ENCODE results near the gene ZSCAN5A. TPM values are rescaled to one million over a fixed set of nuclear protein-coding genes. Genes with fewer than 3 reads are reported as not detected.
"Not testable (repeated sequence)": the region's sequence is repeated elsewhere in the genome, so short reads cannot be mapped to it uniquely, and the experiment has no call there.

ZSCAN5A gene
- polyA plus RNA-seq, 1 of the 3 experiments (the other 2 are of a cell fraction), result 6.8 TPM

DNA sequence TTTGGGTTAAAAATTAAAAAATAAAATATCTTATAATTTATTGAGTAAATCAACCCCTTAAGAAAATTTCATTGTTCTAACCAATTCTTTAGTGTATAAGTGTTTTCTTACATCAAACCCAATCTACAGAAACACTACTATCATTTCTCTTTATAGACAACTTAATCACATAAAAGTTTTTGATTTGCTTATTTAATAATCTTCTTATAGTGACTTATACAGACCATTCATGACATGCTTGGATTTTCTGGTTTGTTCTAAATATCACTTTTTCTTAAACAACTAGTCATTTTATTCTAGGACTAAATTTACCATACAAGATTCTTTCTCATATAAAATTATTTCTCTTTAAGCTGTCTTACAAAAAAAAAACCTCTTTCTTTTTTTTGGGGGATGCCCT is 27.3 kb upstream of the ZSCAN5A start:
- Histone ChIP-seq H3K79me2 (ENCODE audit: insufficient read depth) (no peaks in the 10 kb centered on the region), H3K27me3 (ENCODE audit: insufficient read depth) (no peaks in the 10 kb centered on the region), H4K20me1 (ENCODE audit: insufficient read depth) (no peaks in the 10 kb centered on the region), H3K9me3 (no peaks in the 10 kb centered on the region), H3K4me3 (ENCODE audit: low read depth in 2 of 2, low read length in 1 of 2) (no peak overlapping the region), H3K4me2 (no peak overlapping the region), H3K9me2 (no peaks in the 10 kb centered on the region), H3K27ac (ENCODE audit: low read depth in 2 of 2, low read length in 1 of 2) (no peak overlapping the region), H3K4me1 (ENCODE audit: control insufficient read depth in 1 of 2, insufficient read depth in 2 of 2, low read depth in 1 of 2, low read length in 1 of 2) (no peaks in the 10 kb centered on the region), H3K36me3 (replicated peaks in 1 of 2; ENCODE audit: control insufficient read depth in 1 of 2, insufficient read depth in 2 of 2, low read length in 1 of 2) (no peaks in the 10 kb centered on the region), H3K9ac (no peak overlapping the region), H3F3A (replicated peaks; ENCODE audit: insufficient read depth) (no peaks in the 10 kb centered on the region), H2AFZ (ENCODE audit: low read depth) (no peak overlapping the region)
- TF ChIP-seq NFIC (IDR thresholded peaks at IDR 0.05; ENCODE audit: borderline replicate concordance) (no peak), ELF1 (IDR thresholded peaks at IDR 0.05) (no peak), RAD21 (IDR thresholded peaks at IDR 0.05; ENCODE audit: low read length) (no peak), CHD2 (IDR thresholded peaks at IDR 0.05; ENCODE audit: low read length, partially characterized antibody) (no peak), TEAD4 (IDR thresholded peaks at IDR 0.05; ENCODE audit: borderline replicate concordance, insufficient read depth) (no peak), GATA2 (CRISPR knock-in tag; IDR thresholded peaks at IDR 0.05) (no peak), MXI1 (IDR thresholded peaks at IDR 0.05; ENCODE audit: low read depth, low read length) (no peak), TAF1 (IDR thresholded peaks at IDR 0.05; ENCODE audit: borderline replicate concordance, low read depth, low read length) (no peak), MEF2A (IDR thresholded peaks at IDR 0.05; ENCODE audit: borderline replicate concordance, low read depth) (no peak), NRF1 (IDR thresholded peaks at IDR 0.05; ENCODE audit: low read depth, low read length) (no peak)
- TF ChIP-seq, protein P1, sequence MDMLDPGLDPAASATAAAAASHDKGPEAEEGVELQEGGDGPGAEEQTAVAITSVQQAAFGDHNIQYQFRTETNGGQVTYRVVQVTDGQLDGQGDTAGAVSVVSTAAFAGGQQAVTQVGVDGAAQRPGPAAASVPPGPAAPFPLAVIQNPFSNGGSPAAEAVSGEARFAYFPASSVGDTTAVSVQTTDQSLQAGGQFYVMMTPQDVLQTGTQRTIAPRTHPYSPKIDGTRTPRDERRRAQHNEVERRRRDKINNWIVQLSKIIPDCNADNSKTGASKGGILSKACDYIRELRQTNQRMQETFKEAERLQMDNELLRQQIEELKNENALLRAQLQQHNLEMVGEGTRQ (IDR thresholded peaks at IDR 0.05; ENCODE audit: borderline replicate concordance, low read depth, low read length), result no peak
- TF ChIP-seq, protein P2, sequence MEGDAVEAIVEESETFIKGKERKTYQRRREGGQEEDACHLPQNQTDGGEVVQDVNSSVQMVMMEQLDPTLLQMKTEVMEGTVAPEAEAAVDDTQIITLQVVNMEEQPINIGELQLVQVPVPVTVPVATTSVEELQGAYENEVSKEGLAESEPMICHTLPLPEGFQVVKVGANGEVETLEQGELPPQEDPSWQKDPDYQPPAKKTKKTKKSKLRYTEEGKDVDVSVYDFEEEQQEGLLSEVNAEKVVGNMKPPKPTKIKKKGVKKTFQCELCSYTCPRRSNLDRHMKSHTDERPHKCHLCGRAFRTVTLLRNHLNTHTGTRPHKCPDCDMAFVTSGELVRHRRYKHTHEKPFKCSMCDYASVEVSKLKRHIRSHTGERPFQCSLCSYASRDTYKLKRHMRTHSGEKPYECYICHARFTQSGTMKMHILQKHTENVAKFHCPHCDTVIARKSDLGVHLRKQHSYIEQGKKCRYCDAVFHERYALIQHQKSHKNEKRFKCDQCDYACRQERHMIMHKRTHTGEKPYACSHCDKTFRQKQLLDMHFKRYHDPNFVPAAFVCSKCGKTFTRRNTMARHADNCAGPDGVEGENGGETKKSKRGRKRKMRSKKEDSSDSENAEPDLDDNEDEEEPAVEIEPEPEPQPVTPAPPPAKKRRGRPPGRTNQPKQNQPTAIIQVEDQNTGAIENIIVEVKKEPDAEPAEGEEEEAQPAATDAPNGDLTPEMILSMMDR (IDR thresholded peaks at IDR 0.05), result no peak
- TF ChIP-seq, protein P3, sequence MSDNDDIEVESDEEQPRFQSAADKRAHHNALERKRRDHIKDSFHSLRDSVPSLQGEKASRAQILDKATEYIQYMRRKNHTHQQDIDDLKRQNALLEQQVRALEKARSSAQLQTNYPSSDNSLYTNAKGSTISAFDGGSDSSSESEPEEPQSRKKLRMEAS (IDR thresholded peaks at IDR 0.05; ENCODE audit: low read depth), result no peak
- TF ChIP-seq, protein P4, sequence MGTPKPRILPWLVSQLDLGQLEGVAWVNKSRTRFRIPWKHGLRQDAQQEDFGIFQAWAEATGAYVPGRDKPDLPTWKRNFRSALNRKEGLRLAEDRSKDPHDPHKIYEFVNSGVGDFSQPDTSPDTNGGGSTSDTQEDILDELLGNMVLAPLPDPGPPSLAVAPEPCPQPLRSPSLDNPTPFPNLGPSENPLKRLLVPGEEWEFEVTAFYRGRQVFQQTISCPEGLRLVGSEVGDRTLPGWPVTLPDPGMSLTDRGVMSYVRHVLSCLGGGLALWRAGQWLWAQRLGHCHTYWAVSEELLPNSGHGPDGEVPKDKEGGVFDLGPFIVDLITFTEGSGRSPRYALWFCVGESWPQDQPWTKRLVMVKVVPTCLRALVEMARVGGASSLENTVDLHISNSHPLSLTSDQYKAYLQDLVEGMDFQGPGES (IDR thresholded peaks at IDR 0.05; ENCODE audit: low read depth, low read length), result no peak
- TF ChIP-seq, protein P5, sequence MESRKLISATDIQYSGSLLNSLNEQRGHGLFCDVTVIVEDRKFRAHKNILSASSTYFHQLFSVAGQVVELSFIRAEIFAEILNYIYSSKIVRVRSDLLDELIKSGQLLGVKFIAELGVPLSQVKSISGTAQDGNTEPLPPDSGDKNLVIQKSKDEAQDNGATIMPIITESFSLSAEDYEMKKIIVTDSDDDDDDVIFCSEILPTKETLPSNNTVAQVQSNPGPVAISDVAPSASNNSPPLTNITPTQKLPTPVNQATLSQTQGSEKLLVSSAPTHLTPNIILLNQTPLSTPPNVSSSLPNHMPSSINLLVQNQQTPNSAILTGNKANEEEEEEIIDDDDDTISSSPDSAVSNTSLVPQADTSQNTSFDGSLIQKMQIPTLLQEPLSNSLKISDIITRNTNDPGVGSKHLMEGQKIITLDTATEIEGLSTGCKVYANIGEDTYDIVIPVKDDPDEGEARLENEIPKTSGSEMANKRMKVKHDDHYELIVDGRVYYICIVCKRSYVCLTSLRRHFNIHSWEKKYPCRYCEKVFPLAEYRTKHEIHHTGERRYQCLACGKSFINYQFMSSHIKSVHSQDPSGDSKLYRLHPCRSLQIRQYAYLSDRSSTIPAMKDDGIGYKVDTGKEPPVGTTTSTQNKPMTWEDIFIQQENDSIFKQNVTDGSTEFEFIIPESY (IDR thresholded peaks at IDR 0.05; ENCODE audit: borderline replicate concordance, low read depth), result no peak
- ChIA-PET POLR2A (no interaction called here), CTCF (interaction anchor here (1.5 kb wide), 2 partner anchors 265 to 276 kb away, joined by 3 to 5 read pairs; no protein-coding TSS in a partner anchor)
- DNase-seq, result no peak

DNA sequence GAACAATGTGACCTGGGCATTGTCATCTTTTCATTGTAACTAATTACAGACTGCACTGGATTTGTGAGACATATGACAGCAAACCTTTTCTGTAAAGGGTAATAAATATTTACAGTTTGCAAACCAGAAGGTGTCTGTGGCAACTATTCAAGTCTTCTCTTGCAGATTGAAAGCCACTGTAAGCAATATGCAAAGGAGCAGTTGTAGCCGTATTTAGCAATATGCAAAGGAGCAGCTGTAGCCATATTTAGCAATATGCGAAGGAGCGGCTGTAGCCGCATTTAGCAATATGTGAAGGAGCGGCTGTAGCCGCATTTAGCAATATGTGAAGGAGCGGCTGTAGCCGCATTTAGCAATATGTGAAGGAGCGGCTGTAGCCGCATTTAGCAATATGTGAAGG is 24.4 kb upstream of the ZSCAN5A start:
- H3K9me3 ChIP-seq; H3K9ac ChIP-seq; POLR2A ChIA-PET; H2AFZ ChIP-seq (ENCODE audit: low read depth); H3K9me2 ChIP-seq; DNase-seq; H3K79me2 ChIP-seq (ENCODE audit: insufficient read depth); H3F3A ChIP-seq (replicated peaks; ENCODE audit: insufficient read depth); H3K27me3 ChIP-seq (ENCODE audit: insufficient read depth); H3K36me3 ChIP-seq (replicated peaks in 1 of 2; ENCODE audit: control insufficient read depth in 1 of 2, insufficient read depth in 2 of 2, low read length in 1 of 2); H3K27ac ChIP-seq (ENCODE audit: low read depth in 2 of 2, low read length in 1 of 2); H3K4me3 ChIP-seq (ENCODE audit: low read depth in 2 of 2, low read length in 1 of 2); H3K4me2 ChIP-seq; H3K4me1 ChIP-seq (ENCODE audit: control insufficient read depth in 1 of 2, insufficient read depth in 2 of 2, low read depth in 1 of 2, low read length in 1 of 2); H4K20me1 ChIP-seq (ENCODE audit: insufficient read depth): not testable (repeated sequence)
- WGBS (ENCODE audit: low lambda C conversion rate), result 89% methylated on average over 8 of the region's 10 CpGs
- CTCF ChIA-PET, result interaction anchor here (1.0 to 1.6 kb wide), 5 partner anchors 29 to 262 kb away, joined by 3 to 13 read pairs (median 3); no protein-coding TSS in a partner anchor

DNA sequence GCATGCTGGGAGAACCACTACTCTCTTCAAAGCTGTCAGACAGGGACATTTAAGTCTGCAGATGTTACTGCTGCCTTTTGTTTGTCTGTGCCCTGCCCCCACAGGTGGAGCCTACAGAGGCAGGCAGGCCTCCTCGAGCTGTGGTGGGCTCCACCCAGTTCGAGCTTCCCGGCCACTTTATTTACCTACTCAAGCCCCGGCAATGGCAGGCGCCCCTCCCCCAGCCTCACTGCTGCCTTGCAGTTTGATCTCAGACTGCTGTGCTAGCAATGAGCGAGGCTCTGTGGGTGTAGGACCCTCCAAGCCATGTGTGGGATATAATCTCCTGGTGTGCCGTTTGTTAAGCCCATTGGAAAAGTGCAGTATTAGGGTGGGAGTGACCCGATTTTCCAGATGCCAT is 22.4 kb upstream of the ZSCAN5A start:
- H2AFZ ChIP-seq (ENCODE audit: low read depth); H3K79me2 ChIP-seq (ENCODE audit: insufficient read depth); POLR2A ChIA-PET; H3K4me3 ChIP-seq (ENCODE audit: low read depth in 2 of 2, low read length in 1 of 2); H3K9me3 ChIP-seq; H3K27ac ChIP-seq (ENCODE audit: low read depth in 2 of 2, low read length in 1 of 2); H3K4me2 ChIP-seq; H3K36me3 ChIP-seq (replicated peaks in 1 of 2; ENCODE audit: control insufficient read depth in 1 of 2, insufficient read depth in 2 of 2, low read length in 1 of 2); H4K20me1 ChIP-seq (ENCODE audit: insufficient read depth); H3K9ac ChIP-seq; DNase-seq; H3K9me2 ChIP-seq; H3F3A ChIP-seq (replicated peaks; ENCODE audit: insufficient read depth); H3K4me1 ChIP-seq (ENCODE audit: control insufficient read depth in 1 of 2, insufficient read depth in 2 of 2, low read depth in 1 of 2, low read length in 1 of 2); CTCF ChIA-PET; H3K27me3 ChIP-seq (ENCODE audit: insufficient read depth): not testable (repeated sequence)
- WGBS (ENCODE audit: low lambda C conversion rate), result 21% methylated on average over 2 of the region's 8 CpGs
